ENCODE results near the gene MPV17L. TPM values are rescaled to one million over a fixed set of nuclear protein-coding genes. Genes with fewer than 3 reads are reported as not detected.
A peak's percentile ranks its signal among the peaks of the same experiment; 100 is the strongest.

MPV17L gene
- total RNA-seq, 2 donors from 2014 or later: 2.7 to 3.1 TPM

DNA sequence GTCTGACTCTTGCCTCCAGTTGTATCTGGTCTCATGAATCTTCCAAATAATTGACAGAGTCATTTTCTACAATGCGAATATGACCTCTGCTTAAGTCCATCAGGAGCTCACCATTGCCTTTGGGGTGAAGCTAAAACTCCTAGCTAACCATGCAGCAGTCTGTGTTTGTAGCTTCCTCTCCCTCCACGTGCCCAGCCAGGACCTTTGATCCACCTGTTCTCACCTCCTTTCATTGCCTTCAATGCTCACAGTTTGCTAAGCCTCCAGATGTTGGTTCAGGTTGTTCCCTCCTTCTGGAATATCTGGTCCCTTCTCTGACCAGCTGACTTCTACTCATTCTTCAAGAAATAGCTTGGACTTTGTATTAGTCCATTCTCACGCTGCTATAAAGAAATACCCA is 61.8 kb downstream of the MPV17L start:
- TF ChIP-seq, protein P1, sequence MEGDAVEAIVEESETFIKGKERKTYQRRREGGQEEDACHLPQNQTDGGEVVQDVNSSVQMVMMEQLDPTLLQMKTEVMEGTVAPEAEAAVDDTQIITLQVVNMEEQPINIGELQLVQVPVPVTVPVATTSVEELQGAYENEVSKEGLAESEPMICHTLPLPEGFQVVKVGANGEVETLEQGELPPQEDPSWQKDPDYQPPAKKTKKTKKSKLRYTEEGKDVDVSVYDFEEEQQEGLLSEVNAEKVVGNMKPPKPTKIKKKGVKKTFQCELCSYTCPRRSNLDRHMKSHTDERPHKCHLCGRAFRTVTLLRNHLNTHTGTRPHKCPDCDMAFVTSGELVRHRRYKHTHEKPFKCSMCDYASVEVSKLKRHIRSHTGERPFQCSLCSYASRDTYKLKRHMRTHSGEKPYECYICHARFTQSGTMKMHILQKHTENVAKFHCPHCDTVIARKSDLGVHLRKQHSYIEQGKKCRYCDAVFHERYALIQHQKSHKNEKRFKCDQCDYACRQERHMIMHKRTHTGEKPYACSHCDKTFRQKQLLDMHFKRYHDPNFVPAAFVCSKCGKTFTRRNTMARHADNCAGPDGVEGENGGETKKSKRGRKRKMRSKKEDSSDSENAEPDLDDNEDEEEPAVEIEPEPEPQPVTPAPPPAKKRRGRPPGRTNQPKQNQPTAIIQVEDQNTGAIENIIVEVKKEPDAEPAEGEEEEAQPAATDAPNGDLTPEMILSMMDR (conservative IDR thresholded peaks at IDR 0.05): no peak
- Mint-ChIP-seq H3K27ac (no peak overlapping the region), H3K9me3 (no peaks in the 10 kb centered on the region), H3K36me3 (ENCODE audit: low read depth) (no peaks in the 10 kb centered on the region), H3K27me3 (ENCODE audit: insufficient read depth) (no peaks in the 10 kb centered on the region), H3K4me3 (no peak overlapping the region), H3K4me1 (peaks cover 7% of the 10 kb centered on the region)
- no peaks in the 10 kb centered on the region for H3K9me3 ChIP-seq (ENCODE audit: control insufficient read depth, low read length)
- no peak for DNase-seq
- no peak overlapping the region for H3K27ac ChIP-seq (ENCODE audit: low read depth, low read length)
- H3K27me3 ChIP-seq (ENCODE audit: control insufficient read depth, insufficient read depth, low read length, poor library complexity, severe bottlenecking): no peaks in the 10 kb centered on the region
- H3K4me3 ChIP-seq (ENCODE audit: low read length): no peak overlapping the region
- no peak overlapping the region for H3K9ac ChIP-seq (ENCODE audit: extremely low read depth, low read length, poor library complexity, severe bottlenecking)
- 87 to 98% methylated on average over 3 of the region's 3 CpGs for WGBS, 2 experiments (ENCODE audit: insufficient coverage in 1 of 2, insufficient read length in 1 of 2)
- H3K4me1 ChIP-seq (ENCODE audit: control insufficient read depth, insufficient read depth, low read length): peaks cover 4% of the 10 kb centered on the region
- H3K36me3 ChIP-seq (ENCODE audit: control insufficient read depth, insufficient read depth, low read length): no peaks in the 10 kb centered on the region

DNA sequence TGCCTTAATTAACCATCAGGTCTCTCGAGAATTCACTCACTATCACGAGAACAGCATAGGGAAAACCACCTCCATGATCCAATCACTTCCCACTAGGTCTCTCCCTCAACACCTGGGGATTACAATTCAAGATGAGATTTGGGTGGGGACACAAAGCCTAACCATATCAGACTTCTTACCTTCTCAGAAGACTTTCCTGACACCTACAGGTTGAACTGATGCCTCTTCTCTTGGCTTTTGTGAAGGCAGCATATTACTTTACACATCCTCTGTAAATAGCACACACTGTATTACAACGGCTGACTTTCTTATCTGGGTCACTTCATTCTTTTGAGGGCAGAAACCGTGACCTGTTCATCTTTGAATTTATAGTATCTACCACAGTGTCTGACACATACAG is 62.4 kb downstream of the MPV17L start:
- peaks cover 7% of the 10 kb centered on the region for H3K4me1 Mint-ChIP-seq
- Histone ChIP-seq H3K9me3 (ENCODE audit: control insufficient read depth, low read length) (no peaks in the 10 kb centered on the region), H3K4me3 (ENCODE audit: low read length) (no peak overlapping the region), H3K27me3 (ENCODE audit: control insufficient read depth, insufficient read depth, low read length, poor library complexity, severe bottlenecking) (no peaks in the 10 kb centered on the region), H3K4me1 (ENCODE audit: control insufficient read depth, insufficient read depth, low read length) (peaks cover 4% of the 10 kb centered on the region), H3K27ac (ENCODE audit: low read depth, low read length) (no peak overlapping the region), H3K36me3 (ENCODE audit: control insufficient read depth, insufficient read depth, low read length) (no peaks in the 10 kb centered on the region), H3K9ac (ENCODE audit: extremely low read depth, low read length, poor library complexity, severe bottlenecking) (no peak overlapping the region)
- WGBS, 2 experiments (ENCODE audit: insufficient coverage in 1 of 2, insufficient read length in 1 of 2): 50 to 66% methylated on average over 2 to 4 of the region's 4 CpGs
- no peaks in the 10 kb centered on the region for H3K9me3 Mint-ChIP-seq
- no peaks in the 10 kb centered on the region for H3K36me3 Mint-ChIP-seq (ENCODE audit: low read depth)
- no peak for DNase-seq
- H3K4me3 Mint-ChIP-seq: no peak overlapping the region
- TF ChIP-seq, protein P1 (conservative IDR thresholded peaks at IDR 0.05): peak; percentile 40
- H3K27me3 Mint-ChIP-seq (ENCODE audit: insufficient read depth): no peaks in the 10 kb centered on the region
- H3K27ac Mint-ChIP-seq: no peak overlapping the region

DNA sequence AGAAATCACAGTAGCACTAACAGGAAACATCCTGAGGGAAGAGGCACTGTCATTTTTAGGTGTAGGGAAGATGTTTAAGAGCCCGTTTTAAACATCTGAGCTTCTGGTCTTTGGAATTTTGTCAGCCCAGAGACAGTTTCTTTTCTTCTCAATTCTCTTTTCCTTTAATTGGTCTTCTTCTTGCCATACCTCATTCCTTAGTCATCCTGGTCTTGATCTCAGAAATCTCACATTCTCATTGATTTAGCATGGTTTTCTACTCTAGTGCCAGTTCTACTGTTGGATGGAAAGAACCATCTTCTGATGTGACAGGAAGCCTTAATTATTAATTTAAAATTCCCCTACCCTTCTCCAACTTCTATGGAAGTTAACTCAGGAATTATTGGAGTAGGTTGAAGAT is 64.2 kb downstream of the MPV17L start:
- no peaks in the 10 kb centered on the region for H3K27me3 Mint-ChIP-seq (ENCODE audit: insufficient read depth)
- H3K27ac Mint-ChIP-seq: no peak overlapping the region
- Histone ChIP-seq H3K27ac (ENCODE audit: low read depth, low read length) (no peak overlapping the region), H3K36me3 (ENCODE audit: control insufficient read depth, insufficient read depth, low read length) (no peaks in the 10 kb centered on the region), H3K9me3 (ENCODE audit: control insufficient read depth, low read length) (no peaks in the 10 kb centered on the region), H3K4me1 (ENCODE audit: control insufficient read depth, insufficient read depth, low read length) (peaks cover 4% of the 10 kb centered on the region), H3K27me3 (ENCODE audit: control insufficient read depth, insufficient read depth, low read length, poor library complexity, severe bottlenecking) (no peaks in the 10 kb centered on the region), H3K4me3 (ENCODE audit: low read length) (no peak overlapping the region), H3K9ac (ENCODE audit: extremely low read depth, low read length, poor library complexity, severe bottlenecking) (no peak overlapping the region)
- TF ChIP-seq, protein P1 (conservative IDR thresholded peaks at IDR 0.05): no peak
- peaks cover 7% of the 10 kb centered on the region for H3K4me1 Mint-ChIP-seq
- no peak for DNase-seq
- WGBS, 2 experiments (ENCODE audit: insufficient coverage in 1 of 2, insufficient read length in 1 of 2): 93 to 100% methylated on average over 1 of the region's 1 CpG
- H3K36me3 Mint-ChIP-seq (ENCODE audit: low read depth): no peaks in the 10 kb centered on the region
- no peak overlapping the region for H3K4me3 Mint-ChIP-seq
- H3K9me3 Mint-ChIP-seq: no peaks in the 10 kb centered on the region
